ENCODE data around the gene APOC4.
"Not testable (repeated sequence)": the region's sequence is repeated elsewhere in the genome, so short reads cannot be mapped to it uniquely, and the experiment has no call there.

APOC4 gene

DNA sequence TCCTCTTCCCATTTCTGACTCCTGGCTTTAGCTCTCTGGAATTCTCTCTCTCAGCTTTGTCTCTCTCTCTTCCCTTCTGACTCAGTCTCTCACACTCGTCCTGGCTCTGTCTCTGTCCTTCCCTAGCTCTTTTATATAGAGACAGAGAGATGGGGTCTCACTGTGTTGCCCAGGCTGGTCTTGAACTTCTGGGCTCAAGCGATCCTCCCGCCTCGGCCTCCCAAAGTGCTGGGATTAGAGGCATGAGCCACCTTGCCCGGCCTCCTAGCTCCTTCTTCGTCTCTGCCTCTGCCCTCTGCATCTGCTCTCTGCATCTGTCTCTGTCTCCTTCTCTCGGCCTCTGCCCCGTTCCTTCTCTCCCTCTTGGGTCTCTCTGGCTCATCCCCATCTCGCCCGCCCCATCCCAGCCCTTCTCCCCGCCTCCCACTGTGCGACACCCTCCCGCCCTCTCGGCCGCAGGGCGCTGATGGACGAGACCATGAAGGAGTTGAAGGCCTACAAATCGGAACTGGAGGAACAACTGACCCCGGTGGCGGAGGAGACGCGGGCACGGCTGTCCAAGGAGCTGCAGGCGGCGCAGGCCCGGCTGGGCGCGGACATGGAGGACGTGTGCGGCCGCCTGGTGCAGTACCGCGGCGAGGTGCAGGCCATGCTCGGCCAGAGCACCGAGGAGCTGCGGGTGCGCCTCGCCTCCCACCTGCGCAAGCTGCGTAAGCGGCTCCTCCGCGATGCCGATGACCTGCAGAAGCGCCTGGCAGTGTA is 33.8 kb upstream of the APOC4 start:
- Histone ChIP-seq H3F3A (ENCODE audit: control insufficient read depth, insufficient read depth) (peaks cover 2% of the 10 kb centered on the region), H3K27me3 (ENCODE audit: control insufficient read depth, low read length) (peaks cover 20% of the 10 kb centered on the region), H3K9me3 (ENCODE audit: control insufficient read depth, insufficient read depth, low read length) (no peaks in the 10 kb centered on the region), H3K4me1 (ENCODE audit: control insufficient read depth, low read length) (peaks cover 13% of the 10 kb centered on the region), H3K4me2 (ENCODE audit: low read length) (no peak overlapping the region), H3K79me2 (ENCODE audit: control insufficient read depth, low read length) (no peaks in the 10 kb centered on the region), H4K20me1 (ENCODE audit: control insufficient read depth, insufficient read depth, low read depth, low read length) (peaks cover 10% of the 10 kb centered on the region; the same call in 1 of the 2 replicates), H3K27ac (ENCODE audit: low read depth, low read length) (no peak overlapping the region), H3K36me3 (ENCODE audit: control insufficient read depth, low read length) (peaks cover 10% of the 10 kb centered on the region), H3K4me3 (ENCODE audit: low read length) (no peak overlapping the region), H3K9me2 (replicated peaks; ENCODE audit: control insufficient read depth, low read length) (no peaks in the 10 kb centered on the region)
- TF ChIP-seq EZH2phosphoT487 (IDR thresholded peaks at IDR 0.05; ENCODE audit: borderline replicate concordance, low read length), result no peak
- TF ChIP-seq, protein P1, sequence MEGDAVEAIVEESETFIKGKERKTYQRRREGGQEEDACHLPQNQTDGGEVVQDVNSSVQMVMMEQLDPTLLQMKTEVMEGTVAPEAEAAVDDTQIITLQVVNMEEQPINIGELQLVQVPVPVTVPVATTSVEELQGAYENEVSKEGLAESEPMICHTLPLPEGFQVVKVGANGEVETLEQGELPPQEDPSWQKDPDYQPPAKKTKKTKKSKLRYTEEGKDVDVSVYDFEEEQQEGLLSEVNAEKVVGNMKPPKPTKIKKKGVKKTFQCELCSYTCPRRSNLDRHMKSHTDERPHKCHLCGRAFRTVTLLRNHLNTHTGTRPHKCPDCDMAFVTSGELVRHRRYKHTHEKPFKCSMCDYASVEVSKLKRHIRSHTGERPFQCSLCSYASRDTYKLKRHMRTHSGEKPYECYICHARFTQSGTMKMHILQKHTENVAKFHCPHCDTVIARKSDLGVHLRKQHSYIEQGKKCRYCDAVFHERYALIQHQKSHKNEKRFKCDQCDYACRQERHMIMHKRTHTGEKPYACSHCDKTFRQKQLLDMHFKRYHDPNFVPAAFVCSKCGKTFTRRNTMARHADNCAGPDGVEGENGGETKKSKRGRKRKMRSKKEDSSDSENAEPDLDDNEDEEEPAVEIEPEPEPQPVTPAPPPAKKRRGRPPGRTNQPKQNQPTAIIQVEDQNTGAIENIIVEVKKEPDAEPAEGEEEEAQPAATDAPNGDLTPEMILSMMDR (IDR thresholded peaks at IDR 0.05; ENCODE audit: low read depth, low read length, poor library complexity, severe bottlenecking), result no peak

GRCh38 chr19:44908836-44909261 is 33.2 kb upstream of the APOC4 start:
- no peak for TF ChIP-seq EZH2phosphoT487 (IDR thresholded peaks at IDR 0.05; ENCODE audit: borderline replicate concordance, low read length)
- TF ChIP-seq, protein P1 (IDR thresholded peaks at IDR 0.05; ENCODE audit: low read depth, low read length, poor library complexity, severe bottlenecking), result no peak

GRCh38 chr19:44909775-44910174 is 32.3 kb upstream of the APOC4 start:
- Histone ChIP-seq H3K36me3 (ENCODE audit: control insufficient read depth, low read length) (no peaks in the 10 kb centered on the region), H3K4me3 (ENCODE audit: low read length) (no peak overlapping the region), H3F3A (ENCODE audit: control insufficient read depth, insufficient read depth) (no peaks in the 10 kb centered on the region), H4K20me1 (ENCODE audit: control insufficient read depth, insufficient read depth, low read depth, low read length) (no peaks in the 10 kb centered on the region), H3K4me2 (ENCODE audit: low read length) (no peak overlapping the region), H3K27me3 (ENCODE audit: control insufficient read depth, low read length) (peaks cover 24% of the 10 kb centered on the region), H3K27ac (ENCODE audit: low read depth, low read length) (no peak overlapping the region), H3K79me2 (ENCODE audit: control insufficient read depth, low read length) (no peaks in the 10 kb centered on the region), H3K4me1 (ENCODE audit: control insufficient read depth, low read length) (peaks cover 17% of the 10 kb centered on the region), H3K9me3 (ENCODE audit: control insufficient read depth, insufficient read depth, low read length) (no peaks in the 10 kb centered on the region), H3K9me2 (replicated peaks; ENCODE audit: control insufficient read depth, low read length) (no peaks in the 10 kb centered on the region)
- TF ChIP-seq, protein P1 (IDR thresholded peaks at IDR 0.05; ENCODE audit: low read depth, low read length, poor library complexity, severe bottlenecking), result no peak
- TF ChIP-seq EZH2phosphoT487 (IDR thresholded peaks at IDR 0.05; ENCODE audit: borderline replicate concordance, low read length), result no peak

More at GRCh38 chr19:44908836-44909261, 33.2 kb upstream of the APOC4 start:
- Histone ChIP-seq H3K4me1 (ENCODE audit: control insufficient read depth, low read length) (peaks cover 10% of the 10 kb centered on the region), H3K36me3 (ENCODE audit: control insufficient read depth, low read length) (peaks cover 8% of the 10 kb centered on the region), H3K27me3 (ENCODE audit: control insufficient read depth, low read length) (peaks cover 20% of the 10 kb centered on the region), H3K4me3 (ENCODE audit: low read length) (no peak overlapping the region), H3K27ac (ENCODE audit: low read depth, low read length) (no peak overlapping the region), H4K20me1 (ENCODE audit: control insufficient read depth, insufficient read depth, low read depth, low read length) (peaks cover 9% of the 10 kb centered on the region; the same call in 1 of the 2 replicates), H3K4me2 (ENCODE audit: low read length) (no peak overlapping the region), H3K79me2 (ENCODE audit: control insufficient read depth, low read length) (no peaks in the 10 kb centered on the region), H3F3A (ENCODE audit: control insufficient read depth, insufficient read depth) (no peaks in the 10 kb centered on the region), H3K9me2 (replicated peaks; ENCODE audit: control insufficient read depth, low read length) (no peaks in the 10 kb centered on the region), H3K9me3 (ENCODE audit: control insufficient read depth, insufficient read depth, low read length) (no peaks in the 10 kb centered on the region)

GRCh38 chr19:44911896-44912295 is 30.1 kb upstream of the APOC4 start:
- not testable (repeated sequence) for H3K36me3 ChIP-seq (ENCODE audit: control insufficient read depth, low read length); H3F3A ChIP-seq (ENCODE audit: control insufficient read depth, insufficient read depth); H3K4me2 ChIP-seq (ENCODE audit: low read length); H4K20me1 ChIP-seq (ENCODE audit: control insufficient read depth, insufficient read depth, low read depth, low read length); H3K4me1 ChIP-seq (ENCODE audit: control insufficient read depth, low read length); H3K4me3 ChIP-seq (ENCODE audit: low read length); H3K79me2 ChIP-seq (ENCODE audit: control insufficient read depth, low read length); H3K9me2 ChIP-seq (replicated peaks; ENCODE audit: control insufficient read depth, low read length); H3K27ac ChIP-seq (ENCODE audit: low read depth, low read length); H3K9me3 ChIP-seq (ENCODE audit: control insufficient read depth, insufficient read depth, low read length)
- H3K27me3 ChIP-seq (ENCODE audit: control insufficient read depth, low read length), result peaks cover 10% of the 10 kb centered on the region; the same call in 1 of the 2 replicates
